DND-41 (cell line): ENCODE data around the gene MAPK7.

ENCODE experiments used
- ATAC-seq: fragments of 200-7000 bp; cut with Tn5 transposase; 3 replicates; pipeline ENCODE4 v1.9.1; 2021; ENCODE audit warnings: low read depth; ENCODE audit not compliant: insufficient read depth
- DNase-seq: peaks from one replicate; pipeline ENCODE4 v3.0.0-alpha.2; 2020
- H2AFZ ChIP-seq: 2 replicates; pipeline ENCODE4 v1.6.0; 2012; ENCODE audit warnings: low read depth, low read length
- H3K27ac ChIP-seq: 2 replicates; pipeline ENCODE4 v1.5.1; 2012; ENCODE audit warnings: low read length, inconsistent platforms
- H3K27me3 ChIP-seq: fragments of 200-600 bp; sonication (generic); 2 replicates; pipeline ENCODE4 v1.6.0; 2012; ENCODE audit warnings: low read length, mild to moderate bottlenecking, inconsistent platforms; ENCODE audit not compliant: insufficient read depth, poor library complexity
- H3K36me3 ChIP-seq: 2 replicates; pipeline ENCODE4 v1.5.1; 2012; ENCODE audit warnings: low read length, inconsistent platforms; ENCODE audit not compliant: insufficient read depth
- H3K4me1 ChIP-seq: 2 replicates; pipeline ENCODE4 v1.5.1; 2012; ENCODE audit warnings: mild to moderate bottlenecking, low read length; ENCODE audit not compliant: insufficient read depth
- H3K4me2 ChIP-seq: 2 replicates; pipeline ENCODE4 v1.6.0; 2012; ENCODE audit warnings: mild to moderate bottlenecking, moderate library complexity, low read length, inconsistent platforms; ENCODE audit not compliant: insufficient read depth
- H3K4me3 ChIP-seq, 2 experiments: fragments of 200-600 bp in 1 of 2; shearing (Covaris generic) in 1 of 2; 2 replicates each; pipeline ENCODE4 v1.5.1; 2012 to 2016; ENCODE audit warnings: inconsistent platforms in 2 of 2, low read length in 2 of 2, mild to moderate bottlenecking in 2 of 2, low read depth in 1 of 2, moderate library complexity in 1 of 2
- H3K79me2 ChIP-seq: 2 replicates; pipeline ENCODE4 v1.6.0; 2012; ENCODE audit warnings: low read length, inconsistent platforms; ENCODE audit not compliant: insufficient read depth
- H3K9ac ChIP-seq: 2 replicates; pipeline ENCODE4 v1.6.0; 2012; ENCODE audit warnings: low read depth, mild to moderate bottlenecking, inconsistent platforms, low read length, moderate library complexity
- H3K9me3 ChIP-seq: 2 replicates; pipeline ENCODE4 v1.5.1; 2012; ENCODE audit warnings: low read length, moderate library complexity, mild to moderate bottlenecking, inconsistent platforms; ENCODE audit not compliant: insufficient read depth, severe bottlenecking
- H4K20me1 ChIP-seq: 2 replicates; pipeline ENCODE4 v1.6.0; 2012; ENCODE audit warnings: low read length; ENCODE audit not compliant: insufficient read depth
- CTCF ChIP-seq: IDR thresholded peaks from 2 replicates; pipeline ENCODE4 v1.5.1; 2012; ENCODE audit warnings: borderline replicate concordance, low read length, moderate library complexity, mild to moderate bottlenecking; ENCODE audit not compliant: poor library complexity, severe bottlenecking; ENCODE audit errors: extremely low read depth
- EZH2 ChIP-seq: IDR thresholded peaks from 3 replicates; pipeline ENCODE4 v1.6.1; 2012; ENCODE audit warnings: borderline replicate concordance, low read depth, mild to moderate bottlenecking, moderate library complexity, low read length, inconsistent platforms; ENCODE audit not compliant: severe bottlenecking

MAPK7 gene

GRCh38 chr17:19387921-19388521, 9.7 kb downstream of the MAPK7 start:
- ATAC-seq, result no peak
- Histone ChIP-seq H3K4me1 (peaks cover 25% of the 10 kb centered on the region), H3K4me3 (no peak overlapping the region), H2AFZ (no peak overlapping the region), H4K20me1 (peaks cover 29% of the 10 kb centered on the region), H3K27me3 (peaks cover 10% of the 10 kb centered on the region), H3K36me3 (peaks cover 23% of the 10 kb centered on the region), H3K4me2 (no peak overlapping the region), H3K9ac (no peak overlapping the region), H3K9me3 (no peaks in the 10 kb centered on the region), H3K79me2 (no peaks in the 10 kb centered on the region), H3K27ac (peak overlapping the region; percentile 47; the same call in 1 of the 2 replicates)
- DNase-seq, result no peak
- TF ChIP-seq EZH2 (no peak), CTCF (no peak)

- no peak overlapping the region for H3K27ac ChIP-seq
- no peak overlapping the region for H3K4me2 ChIP-seq
- peaks cover 23% of the 10 kb centered on the region for H4K20me1 ChIP-seq
- TF ChIP-seq EZH2, result no peak
- H3K4me3 ChIP-seq, result no peak overlapping the region
- H3K79me2 ChIP-seq, result no peaks in the 10 kb centered on the region
- ATAC-seq (no peak), DNase-seq (no peak)
- no peaks in the 10 kb centered on the region for H3K9me3 ChIP-seq
- H2AFZ ChIP-seq, result no peak overlapping the region
- peaks cover 13% of the 10 kb centered on the region for H3K36me3 ChIP-seq
- H3K9ac ChIP-seq, result no peak overlapping the region
- peaks cover 25% of the 10 kb centered on the region for H3K4me1 ChIP-seq
- H3K27me3 ChIP-seq, result peaks cover 14% of the 10 kb centered on the region
Observed at GRCh38 chr17:19388791-19389785, 10.8 kb downstream of the MAPK7 start.

GRCh38 chr17:19390951-19391350, 12.7 kb downstream of the MAPK7 start:
- 0 out of 2 replicates have a peak, but pooled peaks cover 12% of the 10 kb centered on the region for H4K20me1 ChIP-seq
- peaks cover 21% of the 10 kb centered on the region for H3K4me1 ChIP-seq
- no peaks in the 10 kb centered on the region for H3K36me3 ChIP-seq
- no peak overlapping the region for H3K4me3 ChIP-seq
- DNase-seq (no peak), ATAC-seq (no peak)
- H3K27me3 ChIP-seq, result peaks cover 18% of the 10 kb centered on the region
- H3K79me2 ChIP-seq, result no peaks in the 10 kb centered on the region
- no peaks in the 10 kb centered on the region for H3K9me3 ChIP-seq
- TF ChIP-seq EZH2, result no peak
- no peak for TF ChIP-seq CTCF
- no peak overlapping the region for H3K4me2 ChIP-seq
- H3K9ac ChIP-seq, result no peak overlapping the region
- no peak overlapping the region for H3K27ac ChIP-seq
- H2AFZ ChIP-seq, result no peak overlapping the region

- Histone ChIP-seq H3K4me3 (no peak overlapping the region), H2AFZ (no peak overlapping the region), H3K36me3 (no peaks in the 10 kb centered on the region), H3K27ac (no peak overlapping the region), H3K79me2 (no peaks in the 10 kb centered on the region), H3K9me3 (no peaks in the 10 kb centered on the region), H3K9ac (no peak overlapping the region), H3K4me2 (no peak overlapping the region), H3K27me3 (peaks cover 18% of the 10 kb centered on the region), H3K4me1 (peaks cover 16% of the 10 kb centered on the region), H4K20me1 (0 out of 2 replicates have a peak, but pooled peaks cover 9% of the 10 kb centered on the region)
- ATAC-seq, result no peak
- DNase-seq, result no peak
- TF ChIP-seq CTCF (no peak), EZH2 (no peak)
Observed at GRCh38 chr17:19391432-19391831, 13.1 kb downstream of the MAPK7 start.
